Naive thymus-derived CD4-positive, alpha-beta T cell (primary cell): Measurements from ENCODE around the gene PSMD1. TPM values are rescaled to one million over a fixed set of nuclear protein-coding genes. Genes with fewer than 3 reads are reported as not detected.
"Not testable (repeated sequence)": the region's sequence is repeated elsewhere in the genome, so short reads cannot be mapped to it uniquely, and the experiment has no call there.

Source experiments
- ATAC-seq: fragments of 150-1000 bp; cut with Tn5 transposase; 2 replicates; pipeline ENCODE4 v1.10.0; 2021; ENCODE audit warnings: mild to moderate bottlenecking, moderate library complexity
- CTCF ChIA-PET: fragments of 350-600 bp; sonication (Branson Sonifier 250); formaldehyde crosslinking; loops from one replicate; lab custom pipeline; 2021; ENCODE audit warnings: antibody characterized with exemption; lab: Charles Lee
- POLR2A ChIA-PET: fragments of 350-600 bp; sonication (Branson Sonifier 250); formaldehyde crosslinking; loops from one replicate; lab custom pipeline; 2021; ENCODE audit warnings: antibody characterized with exemption, inconsistent platforms; lab: Charles Lee
- DNase-seq, 9 donors: peaks; one replicate each; pipeline versions ENCODE4 v3.0.0 to v3.0.0-alpha.2; 2020 to 2022; ENCODE audit warnings: mixed read lengths in 1 of 9
- H3K27ac ChIP-seq: one replicate; pipeline ENCODE4 v1.7.0; 2013; ENCODE audit warnings: mild to moderate bottlenecking, low read depth, low read length, moderate library complexity
- H3K27me3 ChIP-seq, 2 donors: one replicate each; pipeline ENCODE4 v1.7.0; 2013; ENCODE audit warnings: low read length in 2 of 2, mild to moderate bottlenecking in 2 of 2, moderate library complexity in 2 of 2; ENCODE audit not compliant: control insufficient read depth in 2 of 2, insufficient read depth in 2 of 2
- H3K36me3 ChIP-seq, 3 experiments: 1 replicate in 2 of 3; 2 replicates in 1 of 3; pipeline ENCODE4 v1.7.0; 2013; ENCODE audit warnings: low read length in 3 of 3, mild to moderate bottlenecking in 3 of 3, moderate library complexity in 1 of 3; ENCODE audit not compliant: insufficient read depth in 3 of 3, control insufficient read depth in 2 of 3
- H3K4me1 ChIP-seq, 2 donors: one replicate each; pipeline ENCODE4 v1.7.0; 2013; ENCODE audit warnings: low read length in 2 of 2, mild to moderate bottlenecking in 2 of 2, moderate library complexity in 1 of 2; ENCODE audit not compliant: control insufficient read depth in 2 of 2, insufficient read depth in 2 of 2
- H3K4me3 ChIP-seq: 2 replicates; pipeline ENCODE4 v1.7.0; 2013; ENCODE audit warnings: mild to moderate bottlenecking, low read length
- H3K9me3 ChIP-seq, 3 experiments: 1 replicate in 2 of 3; 2 replicates in 1 of 3; pipeline ENCODE4 v1.7.0; 2013; ENCODE audit warnings: low read length in 3 of 3; ENCODE audit not compliant: control insufficient read depth in 2 of 3
- H3K27ac Mint-ChIP-seq, 9 donors: one replicate each; pipeline ENCODE4 v1.8.0; 2020 to 2022; ENCODE audit warnings: mixed read lengths in 9 of 9, mild to moderate bottlenecking in 8 of 9, moderate library complexity in 5 of 9, inconsistent platforms in 2 of 9
- H3K27me3 Mint-ChIP-seq, 5 donors: one replicate each; pipeline ENCODE4 v1.8.0; 2021 to 2022; ENCODE audit warnings: mixed read lengths in 5 of 5, mild to moderate bottlenecking in 1 of 5
- H3K36me3 Mint-ChIP-seq, 5 donors: one replicate each; pipeline ENCODE4 v1.8.0; 2020 to 2022; ENCODE audit warnings: mixed read lengths in 5 of 5, mild to moderate bottlenecking in 3 of 5, inconsistent platforms in 1 of 5
- H3K4me1 Mint-ChIP-seq, 7 donors: one replicate each; pipeline ENCODE4 v1.8.0; 2020 to 2022; ENCODE audit warnings: mixed read lengths in 7 of 7, mild to moderate bottlenecking in 3 of 7, inconsistent platforms in 1 of 7
- H3K4me3 Mint-ChIP-seq, 10 donors: one replicate each; pipeline ENCODE4 v1.8.0; 2020 to 2022; ENCODE audit warnings: mild to moderate bottlenecking in 10 of 10, mixed read lengths in 10 of 10, moderate library complexity in 6 of 10, inconsistent platforms in 2 of 10
- H3K9me3 Mint-ChIP-seq, 11 donors: one replicate each; pipeline ENCODE4 v1.8.0; 2020 to 2022; ENCODE audit warnings: mixed read lengths in 11 of 11, mild to moderate bottlenecking in 4 of 11, inconsistent platforms in 1 of 11, moderate library complexity in 1 of 11
- intact Hi-C, 2 donors: fragments of 100-400 bp; cut with micrococcal nuclease; formaldehyde crosslinking; loops; one replicate each; pipeline ENCODE4 v1.15.1; 2023
- polyA plus RNA-seq, 2 donors: library from polyadenylated mRNA; unstranded; fragments of 300-500 nt; fragmentation: Illumina TruSeq; gene quantifications; one replicate each; pipeline ENCODE4 v1.2.3, GENCODE V29; 2021
- total RNA-seq, 6 experiments: library from RNA in 5 of 6; stranded (reverse) in 5 of 6; gene quantifications; 1 replicate in 5 of 6; 2 replicates in 1 of 6; pipeline ENCODE4 v1.2.3 and lab custom pipeline; 2021 to 2026

Gene PSMD1
- total and polyA plus RNA-seq, 7 experiments from 2014 or later: 30.3 to 121 (median 46.2) TPM

DNA sequence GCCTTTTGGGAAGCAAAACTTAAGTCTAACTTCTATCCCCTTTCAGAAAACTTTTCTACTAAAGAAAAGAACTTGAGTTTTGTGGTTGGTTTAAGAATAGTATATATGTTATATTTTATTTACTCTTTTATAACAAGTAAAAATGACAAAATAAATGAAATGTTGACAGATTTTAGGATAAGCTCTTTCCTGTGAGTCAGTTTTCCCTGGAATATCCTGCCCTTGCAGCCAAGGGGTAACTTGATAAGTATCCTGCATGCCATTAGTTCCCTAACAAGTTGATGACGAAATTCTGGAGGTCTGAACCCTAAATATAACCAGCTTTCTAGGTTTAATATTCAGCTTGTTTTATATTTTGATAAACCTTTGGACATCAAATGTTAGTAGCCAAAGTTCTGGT lies 75.5 kb downstream of the PSMD1 start:
- H3K9me3 Mint-ChIP-seq: peaks cover 0 to 1% (median 0%) of the 10 kb centered on the region in 11 donors
- CTCF ChIA-PET: no interaction called here
- H3K27me3 Mint-ChIP-seq: no peaks in the 10 kb centered on the region

DNA sequence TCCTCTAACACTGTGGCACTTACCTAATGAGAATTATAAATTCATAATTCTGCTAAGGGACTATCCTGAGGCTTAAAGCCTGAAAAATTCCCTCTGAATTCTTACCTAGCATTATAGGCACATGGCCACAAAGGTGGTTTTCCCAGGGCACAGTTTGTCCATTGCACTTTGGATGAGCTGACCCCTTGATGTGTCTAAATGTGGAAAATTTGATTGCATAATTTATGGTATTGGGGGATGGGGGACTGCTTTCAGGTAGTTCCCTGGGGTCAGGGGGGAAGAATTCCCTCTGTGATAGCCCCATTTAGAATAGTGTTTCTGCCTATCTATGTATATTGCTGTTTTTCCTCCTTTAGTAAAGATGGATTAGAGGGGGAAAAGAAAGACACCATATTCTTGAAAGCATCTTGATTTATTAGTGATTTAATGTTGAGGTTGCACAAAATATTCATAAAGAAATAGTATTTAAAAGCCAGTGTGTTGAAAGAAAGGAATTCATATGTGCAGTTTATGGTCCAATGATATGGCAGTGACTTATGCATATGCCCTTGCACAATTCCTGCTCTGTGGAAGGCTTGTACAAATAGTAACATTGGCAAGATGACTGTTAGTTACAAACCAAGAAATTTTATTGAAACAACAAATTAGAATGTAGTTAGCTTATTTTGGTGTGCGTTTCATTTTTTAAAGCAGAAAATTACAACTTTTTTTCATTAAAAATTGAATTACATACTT lies 76.9 kb downstream of the PSMD1 start:
- no peak overlapping the region for H3K4me3 ChIP-seq
- Mint-ChIP-seq H3K9me3 (peaks cover 0 to 1% (median 0%) of the 10 kb centered on the region in 11 donors), H3K36me3 (peaks cover 0 to 16% (median 5%) of the 10 kb centered on the region in 5 donors), H3K27ac (no peak overlapping the region), H3K27me3 (no peaks in the 10 kb centered on the region), H3K4me1 (peaks cover 0 to 12% (median 0%) of the 10 kb centered on the region in 7 donors), H3K4me3 (no peak overlapping the region)
- ChIA-PET CTCF (interaction anchor here (0.6 kb wide), 1 partner anchor 1174 kb away, joined by 4 read pairs; no protein-coding TSS in a partner anchor), POLR2A (no interaction called here)
- DNase-seq: no peak
- H3K27me3 ChIP-seq: no peaks in the 10 kb centered on the region
- intact Hi-C loops: no loop called here
- no peak for ATAC-seq
- no peak overlapping the region for H3K27ac ChIP-seq
- peaks cover 0 to 1% (median 0%) of the 10 kb centered on the region in 3 experiments for H3K36me3 ChIP-seq
- no peaks in the 10 kb centered on the region for H3K4me1 ChIP-seq
- no peaks in the 10 kb centered on the region for H3K9me3 ChIP-seq

More for the DNA sequence above, 75.5 kb downstream of the PSMD1 start:
- intact Hi-C loops: no loop called here
- H3K36me3 Mint-ChIP-seq: peaks cover 0 to 11% (median 0%) of the 10 kb centered on the region in 5 donors
- POLR2A ChIA-PET: no interaction called here
- peaks cover 0 to 12% (median under 1%) of the 10 kb centered on the region in 7 donors for H3K4me1 Mint-ChIP-seq
- H3K36me3 ChIP-seq: no peaks in the 10 kb centered on the region
- H3K9me3 ChIP-seq: no peaks in the 10 kb centered on the region
- DNase-seq (no peak), ATAC-seq (no peak)
- H3K4me1 ChIP-seq: no peaks in the 10 kb centered on the region
- no peak overlapping the region for H3K4me3 Mint-ChIP-seq
- no peak overlapping the region for H3K27ac ChIP-seq
- H3K27ac Mint-ChIP-seq: no peak overlapping the region
- no peaks in the 10 kb centered on the region for H3K27me3 ChIP-seq
- no peak overlapping the region for H3K4me3 ChIP-seq

DNA sequence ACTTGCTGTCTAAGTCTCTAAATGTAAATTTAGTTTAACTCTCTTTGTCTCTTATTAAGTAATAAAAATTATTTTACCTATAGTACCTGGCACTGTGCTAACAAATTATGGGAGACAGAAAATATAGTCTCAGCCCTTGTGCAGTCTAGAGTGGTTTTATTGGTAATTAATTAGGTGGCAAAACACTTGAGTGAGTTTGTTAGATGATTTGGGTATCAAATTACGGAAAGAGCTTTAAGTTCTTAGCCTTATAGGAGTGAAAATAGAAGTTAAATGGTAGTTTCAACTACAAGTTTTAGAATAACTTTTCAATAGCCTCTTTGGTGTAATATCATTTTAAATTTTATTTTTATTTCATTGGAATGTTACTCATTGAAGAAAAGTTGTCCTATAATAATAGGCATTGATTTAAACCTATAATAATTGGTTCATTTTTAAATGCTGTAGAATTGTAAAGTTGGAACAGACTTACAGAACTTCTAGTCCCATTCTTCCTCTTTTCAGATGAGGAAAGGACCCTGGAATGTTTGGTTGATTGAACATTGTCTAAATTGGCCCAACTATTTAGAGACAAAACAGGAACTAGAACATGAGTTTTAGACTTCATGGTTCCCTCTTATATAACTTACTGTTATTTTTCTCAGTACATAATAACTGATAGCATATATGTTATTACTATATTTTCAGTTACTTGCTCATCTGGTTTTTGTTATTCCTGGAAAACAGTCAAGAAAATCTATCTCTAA lies 78.4 kb downstream of the PSMD1 start:
- CTCF ChIA-PET: interaction anchor here (0.6 kb wide), 1 partner anchor 1224 kb away, joined by 4 read pairs; no protein-coding TSS in a partner anchor
- no peak for ATAC-seq
- intact Hi-C loops: no loop called here

GRCh38 chr2:231138699-231139098 lies 82.0 kb downstream of the PSMD1 start:
- H3K4me1 ChIP-seq: no peaks in the 10 kb centered on the region
- no peak overlapping the region for H3K4me3 Mint-ChIP-seq
- DNase-seq (no peak), ATAC-seq (no peak)
- H3K9me3 ChIP-seq: no peaks in the 10 kb centered on the region
- H3K9me3 Mint-ChIP-seq: peaks cover 0 to 1% (median 0%) of the 10 kb centered on the region in 11 donors
- H3K27me3 ChIP-seq: no peaks in the 10 kb centered on the region
- POLR2A ChIA-PET: no interaction called here
- H3K27ac Mint-ChIP-seq: no peak overlapping the region
- intact Hi-C loops: no loop called here
- peaks cover 0 to 7% (median 0%) of the 10 kb centered on the region in 3 experiments for H3K36me3 ChIP-seq
- H3K27me3 Mint-ChIP-seq: no peaks in the 10 kb centered on the region
- peaks cover 0 to 6% (median 0%) of the 10 kb centered on the region in 7 donors for H3K4me1 Mint-ChIP-seq
- peaks cover 0 to 19% (median 5%) of the 10 kb centered on the region in 5 donors for H3K36me3 Mint-ChIP-seq
- H3K4me3 ChIP-seq: no peak overlapping the region
- CTCF ChIA-PET: interaction anchor here (0.7 kb wide), 1 partner anchor 86 kb away, joined by 4 read pairs; no protein-coding TSS in a partner anchor
- no peak overlapping the region for H3K27ac ChIP-seq

More for the DNA sequence above, 78.4 kb downstream of the PSMD1 start:
- peaks cover 0 to 7% (median 0%) of the 10 kb centered on the region in 3 experiments for H3K36me3 ChIP-seq
- peaks cover 0 to 22% (median 5%) of the 10 kb centered on the region in 5 donors for H3K36me3 Mint-ChIP-seq
- no peak overlapping the region for H3K27ac ChIP-seq
- no peaks in the 10 kb centered on the region for H3K9me3 ChIP-seq
- peaks cover 0 to 12% (median 0%) of the 10 kb centered on the region in 7 donors for H3K4me1 Mint-ChIP-seq
- no peak overlapping the region for H3K4me3 ChIP-seq
- POLR2A ChIA-PET: no interaction called here
- H3K4me3 Mint-ChIP-seq: no peak overlapping the region
- H3K9me3 Mint-ChIP-seq: peaks cover 0 to 1% (median 0%) of the 10 kb centered on the region in 11 donors
- no peaks in the 10 kb centered on the region for H3K27me3 ChIP-seq
- no peaks in the 10 kb centered on the region for H3K27me3 Mint-ChIP-seq
- DNase-seq: no peak
- no peaks in the 10 kb centered on the region for H3K4me1 ChIP-seq
- H3K27ac Mint-ChIP-seq: no peak overlapping the region

GRCh38 chr2:231139796-231140195 lies 83.1 kb downstream of the PSMD1 start:
- no peak for ATAC-seq
- Mint-ChIP-seq H3K9me3 (no peaks in the 10 kb centered on the region), H3K36me3 (peaks cover 0 to 17% (median 5%) of the 10 kb centered on the region in 5 donors), H3K4me3 (no peak overlapping the region), H3K27me3 (no peaks in the 10 kb centered on the region), H3K27ac (no peak overlapping the region), H3K4me1 (no peaks in the 10 kb centered on the region)
- no peaks in the 10 kb centered on the region for H3K4me1 ChIP-seq
- DNase-seq: no peak
- H3K9me3 ChIP-seq: no peaks in the 10 kb centered on the region
- no peaks in the 10 kb centered on the region for H3K27me3 ChIP-seq
- H3K27ac ChIP-seq: no peak overlapping the region
- ChIA-PET CTCF (no interaction called here), POLR2A (no interaction called here)
- no peak overlapping the region for H3K4me3 ChIP-seq
- H3K36me3 ChIP-seq: peaks cover 0 to 7% (median 0%) of the 10 kb centered on the region in 3 experiments
- intact Hi-C loops: no loop called here

DNA sequence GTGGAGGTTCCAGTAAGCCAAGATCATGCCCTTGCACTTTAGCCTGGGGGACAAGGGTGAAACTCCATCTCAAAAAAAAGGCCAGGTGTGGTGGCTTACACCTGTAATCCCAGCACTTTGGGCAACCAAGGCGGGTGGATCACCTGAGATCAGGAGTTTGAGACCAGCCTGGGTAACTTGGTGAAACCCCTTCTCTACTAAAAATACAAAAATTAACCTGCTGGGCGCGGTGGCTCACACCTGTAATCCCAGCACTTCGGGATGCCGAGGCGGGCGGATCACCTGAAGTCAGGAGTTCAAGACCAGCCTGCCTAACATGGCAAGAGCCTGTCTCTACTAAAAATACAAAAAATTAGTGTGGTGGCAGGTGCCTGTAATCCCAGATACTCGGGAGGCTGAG lies 84.1 kb downstream of the PSMD1 start:
- CTCF ChIA-PET: not testable (repeated sequence)

More for the DNA sequence above, 84.1 kb downstream of the PSMD1 start:
- H3K36me3 ChIP-seq, H3K4me1 ChIP-seq, ATAC-seq, DNase-seq, H3K27me3 ChIP-seq, intact Hi-C loops, H3K4me3 Mint-ChIP-seq, H3K27me3 Mint-ChIP-seq, POLR2A ChIA-PET, H3K4me1 Mint-ChIP-seq, H3K9me3 ChIP-seq, H3K27ac Mint-ChIP-seq, H3K27ac ChIP-seq, H3K4me3 ChIP-seq, H3K9me3 Mint-ChIP-seq: not testable (repeated sequence)
- H3K36me3 Mint-ChIP-seq: peaks cover 0 to 18% (median 5%) of the 10 kb centered on the region in 5 donors
